Adrenal gland (tissue), 12 donors: ENCODE results near the gene RTF1. TPM values are rescaled to one million over a fixed set of nuclear protein-coding genes. Genes with fewer than 3 reads are reported as not detected.

Experiments used
- DNase-seq, 7 donors: peaks; one replicate each; pipeline ENCODE4 v3.0.0-alpha.2; 2019 to 2020
- H3K27ac ChIP-seq, 5 donors: fragments of 200-600 bp; sonication (generic) in 4 of 5; 1 replicate in 3 of 5; 2 replicates in 2 of 5; pipeline versions ENCODE4 v1.5.1 to v1.8.0; 2016 to 2020; ENCODE audit warnings: mild to moderate bottlenecking in 1 of 5
- H3K27me3 ChIP-seq: fragments of 200-600 bp; 2 replicates; pipeline ENCODE4 v1.8.0; 2021
- H3K36me3 ChIP-seq, 2 donors: fragments of 200-600 bp; replicated peaks in 1 of 2; 1 replicate in 1 of 2; 2 replicates in 1 of 2; pipeline versions ENCODE4 v1.5.1 to v1.8.0; 2018 to 2022
- H3K4me1 ChIP-seq, 2 donors: fragments of 200-600 bp; replicated peaks in 1 of 2; 1 replicate in 1 of 2; 2 replicates in 1 of 2; pipeline versions ENCODE4 v1.5.1 to v1.8.0; 2018 to 2021
- H3K4me3 ChIP-seq, 4 donors: fragments of 200-600 bp; sonication (generic) in 3 of 4; one replicate each; pipeline ENCODE4 v1.5.1; 2016 to 2018
- H3K9me3 ChIP-seq, 3 donors: fragments of 200-600 bp; sonication (generic) in 1 of 3; replicated peaks in 1 of 3; 1 replicate in 2 of 3; 2 replicates in 1 of 3; pipeline versions ENCODE4 v1.5.1 to v1.8.0; 2016 to 2021
- CTCF ChIP-seq, 6 experiments: fragments of 450-650 bp in 4 of 6; fragments of 200-600 bp in 2 of 6; sonication (generic) in 1 of 6; IDR thresholded peaks; 1 replicate in 5 of 6; 2 replicates in 1 of 6; pipeline versions ENCODE4 v1.5.1 to v1.8.0; 2016 to 2021; ENCODE audit warnings: antibody characterized with exemption in 6 of 6, mild to moderate bottlenecking in 2 of 6, moderate library complexity in 1 of 6
- POLR2A ChIP-seq, 2 donors: fragments of 450-650 bp; IDR thresholded peaks; one replicate each; pipeline ENCODE4 v1.6.1; 2017; ENCODE audit warnings: antibody characterized with exemption in 2 of 2, mild to moderate bottlenecking in 2 of 2, moderate library complexity in 1 of 2
- WGBS, 4 donors: extraction: QIAGEN DNeasy Blood & Tissue Kit in 2 of 4; methylation state at CpG; one replicate each; pipeline versions ENCODE4 v1.1.5 to v1.1.7; 2013 to 2017; 5-methylcytosine and 5-hydroxymethylcytosine counted together
- intact Hi-C, 2 donors: fragments of 100-400 bp; cut with DNase I; formaldehyde crosslinking; loops; one replicate each; pipeline versions ENCODE4 v1.14.1 to v1.15.0; 2022 to 2023
- polyA plus RNA-seq, 3 donors: library from polyadenylated mRNA; stranded (reverse); fragments of 200-250 nt in 2 of 3; fragments of 350-450 nt in 1 of 3; fragmentation: Illumina TruSeq in 1 of 3; extraction: RNeasy Lipid Tissue Mini Kit (QIAGEN cat#74804) in 1 of 3; gene quantifications; one replicate each; pipeline ENCODE4 v1.2.3, GENCODE V29; 2013 to 2014
- total RNA-seq, 9 donors: library from RNA; depleted of rRNA in 4 of 9; stranded (reverse); fragments of >200 nt in 4 of 9; fragments of 120-200 nt in 1 of 9; fragmentation: NEBNext Ultra II Directional in 1 of 9; extraction: Animal tissue kit (Norgen Biotek cat#: 25700) in 1 of 9; gene quantifications; one replicate each; pipeline versions ENCODE4 v1.1.0 to v1.2.4, GENCODE V29; 2013 to 2023
- donor health status: healthy with polysubstance abuse.
- donor health status: Bipolar disorder and iron deficiency.
- donor health status: DM: yes; HTN: yes; CAD: no.
- donor health status: DM: no; HTN: no; CAD: no.
- donor health status: DM: no; HTN: no; CAD: no.
- donor health status: DM: yes; HTN: yes; CAD: no.

Gene RTF1
- total and polyA plus RNA-seq, 12 donors, result 24.0 to 53.7 (median 39.2) TPM

GRCh38 chr15:41476416-41477048 lies 59.6 kb downstream of the RTF1 start:
- Histone ChIP-seq H3K4me3 (no peak overlapping the region), H3K27me3 (no peaks in the 10 kb centered on the region), H3K9me3 (no peaks in the 10 kb centered on the region), H3K27ac (peak overlapping the region; percentile 18 to 86 (median 71)), H3K4me1 (peaks cover 0 to 19% of the 10 kb centered on the region in 2 donors), H3K36me3 (peaks cover 0 to 95% of the 10 kb centered on the region in 2 donors)
- 57 to 68% (median 61%) methylated on average over 5 of the region's 5 CpGs for WGBS, 4 donors
- TF ChIP-seq CTCF (IDR thresholded peaks at IDR 0.05) (no peak), POLR2A (IDR thresholded peaks at IDR 0.05) (no peak)
- intact Hi-C loops, result no loop called here
- DNase-seq, result peak in 3 of 7 donors; percentile 25 to 41 (median 28)

- H3K27me3 ChIP-seq, result no peaks in the 10 kb centered on the region
Observed at GRCh38 chr15:41480396-41481140, 63.7 kb downstream of the RTF1 start.

GRCh38 chr15:41482110-41482877 lies 65.4 kb downstream of the RTF1 start:
- Histone ChIP-seq H3K4me3 (no peak overlapping the region), H3K27ac (no peak overlapping the region), H3K27me3 (no peaks in the 10 kb centered on the region), H3K36me3 (peaks cover 0 to 48% of the 10 kb centered on the region in 2 donors), H3K4me1 (peaks cover 0 to 6% of the 10 kb centered on the region in 2 donors), H3K9me3 (no peaks in the 10 kb centered on the region)
- TF ChIP-seq POLR2A (IDR thresholded peaks at IDR 0.05), result no peak
- no peak for TF ChIP-seq CTCF (IDR thresholded peaks at IDR 0.05)
- intact Hi-C loops, result no loop called here
- DNase-seq, result no peak
- WGBS, 4 donors, result 95 to 97% (median 96%) methylated on average over 9 of the region's 9 CpGs

More at GRCh38 chr15:41480396-41481140, 63.7 kb downstream of the RTF1 start:
- H3K4me1 ChIP-seq, result peaks cover 0 to 19% of the 10 kb centered on the region in 2 donors
- no peak for DNase-seq
- intact Hi-C loops, result no loop called here
- 90 to 95% (median 93%) methylated on average over 12 of the region's 12 CpGs for WGBS, 4 donors
- no peak overlapping the region for H3K27ac ChIP-seq
- H3K9me3 ChIP-seq, result no peaks in the 10 kb centered on the region
- no peak overlapping the region for H3K4me3 ChIP-seq
- peaks cover 0 to 65% of the 10 kb centered on the region in 2 donors for H3K36me3 ChIP-seq
- TF ChIP-seq POLR2A (IDR thresholded peaks at IDR 0.05), result no peak
- no peak for TF ChIP-seq CTCF (IDR thresholded peaks at IDR 0.05)

DNA sequence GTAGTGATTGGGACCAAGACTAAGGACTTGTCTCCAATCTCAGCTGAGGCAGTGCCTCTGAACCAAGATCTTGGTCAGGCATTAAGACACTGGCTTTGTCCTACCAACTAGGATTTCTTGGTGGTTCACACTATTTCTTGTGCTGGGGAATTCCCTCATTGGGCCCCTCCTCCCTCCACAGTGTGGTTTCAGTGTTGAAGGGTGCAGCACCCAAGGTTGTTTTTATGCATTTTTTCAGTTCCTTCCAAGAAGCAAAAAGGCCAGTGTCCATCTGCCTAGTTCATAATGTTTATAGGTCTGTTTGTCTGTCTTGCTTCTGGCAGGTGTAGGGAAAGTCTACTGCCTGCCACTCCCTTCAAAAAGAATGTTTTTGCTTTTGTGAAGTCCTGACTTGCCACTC lies 66.2 kb downstream of the RTF1 start:
- Histone ChIP-seq H3K9me3 (no peaks in the 10 kb centered on the region), H3K4me3 (no peak overlapping the region), H3K27me3 (no peaks in the 10 kb centered on the region), H3K27ac (no peak overlapping the region), H3K4me1 (no peaks in the 10 kb centered on the region), H3K36me3 (peaks cover 0 to 42% of the 10 kb centered on the region in 2 donors)
- TF ChIP-seq POLR2A (IDR thresholded peaks at IDR 0.05) (no peak), CTCF (IDR thresholded peaks at IDR 0.05) (no peak)
- intact Hi-C loops, result no loop called here
- DNase-seq, result no peak
